K562 (cell line): ENCODE results near the gene ORC1. TPM values are rescaled to one million over a fixed set of nuclear protein-coding genes. Genes with fewer than 3 reads are reported as not detected.

Source experiments
- EWSR1 ChIP-seq: fragments of 450-650 bp; IDR thresholded peaks from 2 replicates; pipeline ENCODE4 v1.6.1; 2018; ENCODE audit warnings: borderline replicate concordance, mild to moderate bottlenecking, low read depth, moderate library complexity; ENCODE audit not compliant: partially characterized antibody
- GTF2A2 ChIP-seq: IDR thresholded peaks from 2 replicates; pipeline ENCODE4 v1.6.1; 2016; ENCODE audit warnings: mild to moderate bottlenecking, missing genetic modification characterization, missing compliant biosample characterization
- MEF2A ChIP-seq: IDR thresholded peaks from 2 replicates; pipeline ENCODE4 v1.6.1; 2011; ENCODE audit warnings: low read depth, mild to moderate bottlenecking, low read length, moderate library complexity; ENCODE audit not compliant: control insufficient read depth
- NELFE ChIP-seq: IDR thresholded peaks from 2 replicates; pipeline ENCODE4 v1.6.1; 2011; ENCODE audit warnings: mild to moderate bottlenecking; ENCODE audit not compliant: insufficient read depth, insufficient read length
- ZBTB40 ChIP-seq, 2 experiments: fragments of 450-650 bp in 1 of 2; sonication (generic) in 1 of 2; formaldehyde crosslinking in 1 of 2; IDR thresholded peaks; 2 replicates each; pipeline versions ENCODE4 v1.7.1 to v1.9.0; 2016 to 2022; ENCODE audit warnings: inconsistent platforms in 1 of 2, mild to moderate bottlenecking in 1 of 2, missing genetic modification reagents in 1 of 2
- ZNF174 ChIP-seq: fragments of 250-450 bp; sonication (Bioruptor Pico); IDR thresholded peaks from 2 replicates; pipeline ENCODE4 v1.4.0; 2020; ENCODE audit warnings: mild to moderate bottlenecking
- ZNF347 ChIP-seq: fragments of 450-650 bp; formaldehyde crosslinking; IDR thresholded peaks from 2 replicates; pipeline ENCODE4 v1.4.0; 2020; ENCODE audit warnings: low read depth, mild to moderate bottlenecking, moderate library complexity
- ZNF696 ChIP-seq: fragments of 250-450 bp; sonication (Bioruptor Pico); conservative IDR thresholded peaks from 2 replicates; pipeline ENCODE4 v1.4.0; 2020; ENCODE audit warnings: mild to moderate bottlenecking, moderate library complexity
- polyA plus RNA-seq, 8 experiments: library from polyadenylated mRNA; depleted of rRNA in 4 of 8; stranded (reverse) in 5 of 8; unstranded in 3 of 8; fragments of >200 nt; fragmentation: Nextera tagmentation in 2 of 8; fragmentation: Illumina TruSeq in 1 of 8; extraction: Ambion mirVana in 2 of 8; extraction: Trizol in 1 of 8; gene quantifications; 2 replicates each; pipeline versions ENCODE4 v1.2.1 to v1.2.3, GENCODE V29; 2011 to 2014; ENCODE audit warnings: inconsistent platforms in 1 of 8, missing spikeins in 1 of 8
- total RNA-seq, 7 experiments: library from RNA; depleted of rRNA in 6 of 7; stranded (reverse); fragments of >200 nt in 6 of 7; fragmentation: Illumina TruSeq in 2 of 7; extraction: Trizol in 2 of 7; gene quantifications; 2 replicates each; pipeline versions ENCODE4 v1.2.1 to v1.2.3, GENCODE V29; 2011 to 2021; ENCODE audit warnings: low replicate concordance in 1 of 7
- TF ChIP-seq, protein P1 (sequence below): sonication (generic); formaldehyde crosslinking; IDR thresholded peaks from 2 replicates; pipeline ENCODE4 v1.8.0; 2022; ENCODE audit warnings: mild to moderate bottlenecking, missing genetic modification reagents, borderline replicate concordance
- TF ChIP-seq, protein P2 (sequence below), 3 experiments: fragments of 200-800 bp in 1 of 3; fragments of 250-450 bp in 1 of 3; fragments of 450-650 bp in 1 of 3; sonication (Bioruptor Pico) in 1 of 3; sonication (Bioruptor generic) in 1 of 3; formaldehyde crosslinking in 1 of 3; IDR thresholded peaks; 2 replicates each; pipeline versions ENCODE4 v1.6.1 to v1.8.0; 2016 to 2022; ENCODE audit warnings: mild to moderate bottlenecking in 2 of 3, missing genetic modification characterization in 2 of 3, missing compliant biosample characterization in 1 of 3, moderate library complexity in 1 of 3

The ORC1 gene
- total and polyA plus RNA-seq, 9 of the 15 experiments (the other 6 are each of a cell fraction or from before 2014, with no cell fraction given), result 26.4 to 91.6 (median 69.7) TPM

DNA sequence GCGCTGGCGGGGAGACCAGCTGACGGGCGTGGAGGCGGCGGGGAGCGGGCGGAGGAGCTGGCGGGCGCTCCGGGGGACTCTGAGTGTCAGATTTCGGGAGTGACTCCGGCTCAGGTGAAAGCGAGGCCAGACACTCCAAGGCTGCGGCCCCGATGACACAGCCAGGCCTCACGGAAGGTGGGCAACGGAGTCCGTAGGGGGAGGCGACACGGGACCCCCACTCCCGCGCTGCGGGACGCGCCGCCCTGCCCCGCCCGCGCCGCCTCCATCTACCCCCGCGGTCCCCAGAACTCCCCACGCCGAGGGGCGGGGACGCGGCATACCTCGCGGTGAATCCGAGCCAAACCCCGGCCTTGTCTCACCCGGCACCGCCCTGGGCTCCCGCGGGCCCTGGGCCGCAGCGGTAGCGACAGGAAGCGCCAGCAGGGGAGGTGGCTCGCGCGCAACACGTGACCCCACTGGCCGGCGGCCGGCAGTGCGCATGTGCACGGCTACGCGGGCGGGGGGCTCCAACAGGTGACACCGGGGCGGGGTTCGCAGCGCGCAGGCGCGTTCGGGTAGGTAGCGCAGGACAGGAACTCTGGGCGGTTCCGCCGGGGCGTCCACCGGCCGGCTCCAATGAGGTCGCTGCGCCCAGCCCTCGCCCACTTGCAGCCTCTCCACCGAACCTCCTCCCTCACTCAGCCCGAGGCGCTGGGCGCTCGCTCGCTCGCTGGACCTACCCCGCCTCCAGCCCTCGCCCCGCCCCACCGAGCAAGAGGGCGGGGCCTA lies 38.3 kb downstream of the ORC1 start, which contains the start of gene CC2D1B (continued):
- TF ChIP-seq NELFE (no peak), ZBTB40 (IDR thresholded peaks at IDR 0.05) (no peak), ZBTB40 (CRISPR knock-in tag; IDR thresholded peaks at IDR 0.05) (0 out of 2 replicates have a peak, but pooled peaks have one; percentile 27), ZNF174 (CRISPR knock-in tag) (no peak), GTF2A2 (tag) (no peak), EWSR1 (no peak), ZNF696 (CRISPR knock-in tag) (no peak), MEF2A (no peak), ZNF347 (no peak)
- TF ChIP-seq, protein P1, sequence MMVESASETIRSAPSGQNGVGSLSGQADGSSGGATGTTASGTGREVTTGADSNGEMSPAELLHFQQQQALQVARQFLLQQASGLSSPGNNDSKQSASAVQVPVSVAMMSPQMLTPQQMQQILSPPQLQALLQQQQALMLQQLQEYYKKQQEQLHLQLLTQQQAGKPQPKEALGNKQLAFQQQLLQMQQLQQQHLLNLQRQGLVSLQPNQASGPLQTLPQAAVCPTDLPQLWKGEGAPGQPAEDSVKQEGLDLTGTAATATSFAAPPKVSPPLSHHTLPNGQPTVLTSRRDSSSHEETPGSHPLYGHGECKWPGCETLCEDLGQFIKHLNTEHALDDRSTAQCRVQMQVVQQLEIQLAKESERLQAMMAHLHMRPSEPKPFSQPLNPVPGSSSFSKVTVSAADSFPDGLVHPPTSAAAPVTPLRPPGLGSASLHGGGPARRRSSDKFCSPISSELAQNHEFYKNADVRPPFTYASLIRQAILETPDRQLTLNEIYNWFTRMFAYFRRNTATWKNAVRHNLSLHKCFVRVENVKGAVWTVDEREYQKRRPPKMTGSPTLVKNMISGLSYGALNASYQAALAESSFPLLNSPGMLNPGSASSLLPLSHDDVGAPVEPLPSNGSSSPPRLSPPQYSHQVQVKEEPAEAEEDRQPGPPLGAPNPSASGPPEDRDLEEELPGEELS (CRISPR knock-in tag), result 0 out of 2 replicates have a peak, but pooled peaks have one; percentile 9
- TF ChIP-seq, protein P2, sequence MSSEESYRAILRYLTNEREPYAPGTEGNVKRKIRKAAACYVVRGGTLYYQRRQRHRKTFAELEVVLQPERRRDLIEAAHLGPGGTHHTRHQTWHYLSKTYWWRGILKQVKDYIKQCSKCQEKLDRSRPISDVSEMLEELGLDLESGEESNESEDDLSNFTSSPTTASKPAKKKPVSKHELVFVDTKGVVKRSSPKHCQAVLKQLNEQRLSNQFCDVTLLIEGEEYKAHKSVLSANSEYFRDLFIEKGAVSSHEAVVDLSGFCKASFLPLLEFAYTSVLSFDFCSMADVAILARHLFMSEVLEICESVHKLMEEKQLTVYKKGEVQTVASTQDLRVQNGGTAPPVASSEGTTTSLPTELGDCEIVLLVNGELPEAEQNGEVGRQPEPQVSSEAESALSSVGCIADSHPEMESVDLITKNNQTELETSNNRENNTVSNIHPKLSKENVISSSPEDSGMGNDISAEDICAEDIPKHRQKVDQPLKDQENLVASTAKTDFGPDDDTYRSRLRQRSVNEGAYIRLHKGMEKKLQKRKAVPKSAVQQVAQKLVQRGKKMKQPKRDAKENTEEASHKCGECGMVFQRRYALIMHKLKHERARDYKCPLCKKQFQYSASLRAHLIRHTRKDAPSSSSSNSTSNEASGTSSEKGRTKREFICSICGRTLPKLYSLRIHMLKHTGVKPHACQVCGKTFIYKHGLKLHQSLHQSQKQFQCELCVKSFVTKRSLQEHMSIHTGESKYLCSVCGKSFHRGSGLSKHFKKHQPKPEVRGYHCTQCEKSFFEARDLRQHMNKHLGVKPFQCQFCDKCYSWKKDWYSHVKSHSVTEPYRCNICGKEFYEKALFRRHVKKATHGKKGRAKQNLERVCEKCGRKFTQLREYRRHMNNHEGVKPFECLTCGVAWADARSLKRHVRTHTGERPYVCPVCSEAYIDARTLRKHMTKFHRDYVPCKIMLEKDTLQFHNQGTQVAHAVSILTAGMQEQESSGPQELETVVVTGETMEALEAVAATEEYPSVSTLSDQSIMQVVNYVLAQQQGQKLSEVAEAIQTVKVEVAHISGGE (CRISPR knock-in tag; IDR thresholded peaks at IDR 0.05), result peak in 2 of 3 experiments; percentile 4 to 81; a peak in 2 of 6 replicates
